K562 (cell line): ENCODE measurements around the gene SUOX.
"Not testable (repeated sequence)": the region's sequence is repeated elsewhere in the genome, so short reads cannot be mapped to it uniquely, and the experiment has no call there.

Experiments used
- CBX1 ChIP-seq: sonication (generic); IDR thresholded peaks from 2 replicates; pipeline ENCODE4 v1.6.1; 2016; ENCODE audit warnings: antibody characterized with exemption, low read depth, mild to moderate bottlenecking
- CTCF ChIP-seq, 3 experiments: IDR thresholded peaks in 2 of 3; conservative IDR thresholded peaks in 1 of 3; 2 replicates each; pipeline ENCODE4 v1.5.1; 2011 to 2012; ENCODE audit warnings: low read length in 3 of 3, mild to moderate bottlenecking in 3 of 3, control low read depth in 2 of 3, improper control_type of control experiment in 1 of 3, inconsistent platforms in 1 of 3, low read depth in 1 of 3, mixed read lengths in 1 of 3, moderate library complexity in 1 of 3; ENCODE audit not compliant: insufficient read depth in 2 of 3
- FOXA3 ChIP-seq, 2 experiments: fragments of 450-650 bp in 1 of 2; sonication (generic) in 1 of 2; formaldehyde crosslinking; IDR thresholded peaks in 1 of 2; conservative IDR thresholded peaks in 1 of 2; 2 replicates each; pipeline versions ENCODE4 v1.4.0 to v1.8.0; 2020 to 2022; ENCODE audit warnings: mild to moderate bottlenecking in 2 of 2, missing genetic modification reagents in 1 of 2
- FOXO4 ChIP-seq: fragments of 450-650 bp; formaldehyde crosslinking; IDR thresholded peaks from 2 replicates; pipeline ENCODE4 v1.4.0; 2020; ENCODE audit warnings: mild to moderate bottlenecking, moderate library complexity
- JUN ChIP-seq, 2 experiments: sonication (generic) in 1 of 2; formaldehyde crosslinking in 1 of 2; IDR thresholded peaks; 2 replicates each; pipeline versions ENCODE4 v1.6.1 to v1.8.0; 2012 to 2022; ENCODE audit warnings: borderline replicate concordance in 2 of 2, mild to moderate bottlenecking in 2 of 2, improper control_type of control experiment in 1 of 2, low read depth in 1 of 2, low read length in 1 of 2, missing genetic modification reagents in 1 of 2
- MAX ChIP-seq: sonication (generic); formaldehyde crosslinking; IDR thresholded peaks from 2 replicates; pipeline ENCODE4 v1.9.0; 2022; ENCODE audit warnings: mild to moderate bottlenecking, missing genetic modification reagents
- PATZ1 ChIP-seq: fragments of 250-450 bp; sonication (Bioruptor Pico); IDR thresholded peaks from 2 replicates; pipeline ENCODE4 v1.5.0; 2020; ENCODE audit warnings: mild to moderate bottlenecking, borderline replicate concordance
- POLR2A ChIP-seq: fragments of 450-650 bp; conservative IDR thresholded peaks from 2 replicates; pipeline ENCODE4 v1.6.1; 2016
- TARDBP ChIP-seq: fragments of 450-650 bp; IDR thresholded peaks from 2 replicates; pipeline ENCODE4 v1.6.1; 2016
- YBX1 ChIP-seq: fragments of 450-650 bp; IDR thresholded peaks from 2 replicates; pipeline ENCODE4 v1.7.1; 2016; ENCODE audit warnings: mild to moderate bottlenecking
- ZBTB7A ChIP-seq: IDR thresholded peaks from 2 replicates; pipeline ENCODE4 v1.6.1; 2011; ENCODE audit warnings: low read depth, mild to moderate bottlenecking, low read length, moderate library complexity, borderline replicate concordance; ENCODE audit not compliant: control insufficient read depth

DNA sequence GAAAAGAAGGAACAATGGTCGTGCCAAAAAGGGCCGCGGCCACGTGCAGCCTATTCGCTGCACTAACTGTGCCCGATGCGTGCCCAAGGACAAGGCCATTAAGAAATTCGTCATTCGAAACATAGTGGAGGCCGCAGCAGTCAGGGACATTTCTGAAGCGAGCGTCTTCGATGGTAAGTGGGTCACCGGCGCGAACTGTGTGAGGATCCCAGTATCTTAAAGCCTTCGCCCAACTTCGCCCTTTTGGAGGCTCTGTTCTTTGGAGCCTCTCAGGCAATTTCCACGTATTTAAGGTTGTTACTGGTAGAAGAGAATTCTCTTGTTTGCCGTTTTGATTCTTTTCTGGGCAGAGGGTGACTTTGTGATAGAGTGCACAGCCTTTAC is 45.3 kb downstream of the SUOX start:
- not testable (repeated sequence) for TF ChIP-seq CTCF (IDR thresholded peaks at IDR 0.05 in 2 of 3, conservative IDR thresholded peaks at IDR 0.05 in 1 of 3; ENCODE audit: insufficient read depth in 2 of 3, low read depth in 1 of 3, low read length in 3 of 3); FOXA3 (CRISPR knock-in tag; conservative IDR thresholded peaks at IDR 0.05 in 1 of 2, IDR thresholded peaks at IDR 0.05 in 1 of 2); PATZ1 (CRISPR knock-in tag); FOXO4 (CRISPR knock-in tag); CBX1; POLR2A; ZBTB7A; YBX1; TARDBP; MAX (CRISPR knock-in tag); JUN (IDR thresholded peaks at IDR 0.05; ENCODE audit: borderline replicate concordance, low read depth, low read length); JUN (CRISPR knock-in tag; IDR thresholded peaks at IDR 0.05; ENCODE audit: borderline replicate concordance)
